Brain microvascular endothelial cell (primary cell): ENCODE results near the gene GFOD2.

Experiments used
- DNase-seq: peaks from one replicate; pipeline ENCODE4 v3.0.0-alpha.2; 2020
- H3K27ac ChIP-seq: fragments of 250-450 bp; sonication (Bioruptor Pico); 2 replicates; pipeline ENCODE4 v1.5.1; 2020; ENCODE audit warnings: mild to moderate bottlenecking, moderate library complexity
- H3K27me3 ChIP-seq: fragments of 250-450 bp; sonication (Bioruptor Pico); replicated peaks from 2 replicates; pipeline ENCODE4 v1.5.1; 2020; ENCODE audit warnings: mild to moderate bottlenecking
- H3K36me3 ChIP-seq: fragments of 250-450 bp; sonication (Bioruptor Pico); replicated peaks from 2 replicates; pipeline ENCODE4 v1.5.1; 2020; ENCODE audit warnings: mild to moderate bottlenecking
- H3K4me3 ChIP-seq: 2 replicates; pipeline ENCODE4 v1.5.1; 2011; ENCODE audit warnings: low read depth, mild to moderate bottlenecking, control low read depth, low read length, moderate library complexity
- in situ Hi-C: cut with HindIII; loops from 2 replicates; pipeline ENCODE4 v1.10.0; 2017; ENCODE audit warnings: low sequenced_read_pairs, low pct_ligation_motif_present
- TF ChIP-seq, protein P1 (sequence below): IDR thresholded peaks from 2 replicates; pipeline ENCODE4 v1.5.1; 2011; ENCODE audit warnings: low read depth, mild to moderate bottlenecking, moderate library complexity, low read length, control low read depth, inconsistent platforms; ENCODE audit errors: missing control alignments

Gene GFOD2

DNA sequence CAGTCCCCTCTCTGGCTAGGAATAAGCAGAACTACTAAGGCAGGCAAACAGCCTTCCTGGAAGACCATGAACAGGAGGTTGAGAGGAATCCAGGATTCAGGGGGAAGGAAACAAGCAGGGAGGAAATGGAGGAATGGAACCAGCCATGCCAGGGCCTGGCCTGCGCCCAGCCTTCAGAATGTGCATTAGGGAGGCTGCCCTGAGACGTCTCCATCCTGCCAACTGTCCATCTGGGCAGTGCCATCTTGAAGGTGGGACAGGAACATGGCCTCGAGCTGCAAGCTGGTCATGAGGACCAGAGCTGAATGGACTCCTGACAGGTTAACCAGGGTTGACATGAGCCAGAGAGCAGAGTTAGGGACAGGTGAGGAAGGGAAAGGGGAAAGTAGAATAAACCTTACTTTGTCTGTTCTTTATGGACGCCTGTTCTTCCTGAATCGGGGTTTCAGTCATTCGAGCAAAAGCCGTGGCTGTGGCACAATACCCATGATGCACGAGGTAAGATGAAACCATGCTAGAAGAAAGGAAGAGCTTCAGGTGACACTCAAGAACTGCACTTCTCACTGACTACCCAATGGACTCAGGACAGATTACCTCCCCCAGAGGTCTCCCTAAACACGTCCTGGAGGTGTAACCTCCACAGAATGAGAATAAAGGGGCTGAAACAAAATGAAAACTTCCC, 12.1 kb upstream of the GFOD2 start:
- in situ Hi-C loops = no loop called here
- H3K27ac ChIP-seq = no peak overlapping the region
- DNase-seq = no peak
- no peak overlapping the region for H3K4me3 ChIP-seq
- H3K36me3 ChIP-seq = peaks cover 32% of the 10 kb centered on the region
- TF ChIP-seq, protein P1, sequence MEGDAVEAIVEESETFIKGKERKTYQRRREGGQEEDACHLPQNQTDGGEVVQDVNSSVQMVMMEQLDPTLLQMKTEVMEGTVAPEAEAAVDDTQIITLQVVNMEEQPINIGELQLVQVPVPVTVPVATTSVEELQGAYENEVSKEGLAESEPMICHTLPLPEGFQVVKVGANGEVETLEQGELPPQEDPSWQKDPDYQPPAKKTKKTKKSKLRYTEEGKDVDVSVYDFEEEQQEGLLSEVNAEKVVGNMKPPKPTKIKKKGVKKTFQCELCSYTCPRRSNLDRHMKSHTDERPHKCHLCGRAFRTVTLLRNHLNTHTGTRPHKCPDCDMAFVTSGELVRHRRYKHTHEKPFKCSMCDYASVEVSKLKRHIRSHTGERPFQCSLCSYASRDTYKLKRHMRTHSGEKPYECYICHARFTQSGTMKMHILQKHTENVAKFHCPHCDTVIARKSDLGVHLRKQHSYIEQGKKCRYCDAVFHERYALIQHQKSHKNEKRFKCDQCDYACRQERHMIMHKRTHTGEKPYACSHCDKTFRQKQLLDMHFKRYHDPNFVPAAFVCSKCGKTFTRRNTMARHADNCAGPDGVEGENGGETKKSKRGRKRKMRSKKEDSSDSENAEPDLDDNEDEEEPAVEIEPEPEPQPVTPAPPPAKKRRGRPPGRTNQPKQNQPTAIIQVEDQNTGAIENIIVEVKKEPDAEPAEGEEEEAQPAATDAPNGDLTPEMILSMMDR = no peak
- H3K27me3 ChIP-seq = no peaks in the 10 kb centered on the region

DNA sequence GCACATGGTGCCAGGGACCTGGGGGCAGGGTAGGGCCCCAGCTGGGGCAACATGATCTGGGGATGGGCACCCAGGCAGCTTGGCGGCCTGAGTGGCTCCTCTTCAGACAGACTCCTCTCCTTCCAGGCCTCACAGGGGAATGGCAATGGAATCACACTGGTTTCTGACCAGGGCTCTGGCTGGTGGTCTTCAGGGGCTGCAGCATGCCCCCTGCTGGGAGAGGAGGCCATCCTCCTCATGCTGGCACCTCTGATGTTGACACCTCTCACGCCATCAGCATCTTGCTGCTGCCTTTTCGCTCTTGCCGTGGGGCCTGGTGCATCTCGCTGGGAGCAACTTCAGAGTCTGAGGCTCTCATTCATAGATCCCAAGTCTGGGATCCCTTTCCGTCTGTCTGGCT, 11.2 kb upstream of the GFOD2 start:
- in situ Hi-C loops = no loop called here
- Histone ChIP-seq H3K36me3 (peaks cover 33% of the 10 kb centered on the region), H3K27ac (no peak overlapping the region), H3K27me3 (no peaks in the 10 kb centered on the region), H3K4me3 (no peak overlapping the region)
- DNase-seq = no peak
- TF ChIP-seq, protein P1 = peak; percentile 7

DNA sequence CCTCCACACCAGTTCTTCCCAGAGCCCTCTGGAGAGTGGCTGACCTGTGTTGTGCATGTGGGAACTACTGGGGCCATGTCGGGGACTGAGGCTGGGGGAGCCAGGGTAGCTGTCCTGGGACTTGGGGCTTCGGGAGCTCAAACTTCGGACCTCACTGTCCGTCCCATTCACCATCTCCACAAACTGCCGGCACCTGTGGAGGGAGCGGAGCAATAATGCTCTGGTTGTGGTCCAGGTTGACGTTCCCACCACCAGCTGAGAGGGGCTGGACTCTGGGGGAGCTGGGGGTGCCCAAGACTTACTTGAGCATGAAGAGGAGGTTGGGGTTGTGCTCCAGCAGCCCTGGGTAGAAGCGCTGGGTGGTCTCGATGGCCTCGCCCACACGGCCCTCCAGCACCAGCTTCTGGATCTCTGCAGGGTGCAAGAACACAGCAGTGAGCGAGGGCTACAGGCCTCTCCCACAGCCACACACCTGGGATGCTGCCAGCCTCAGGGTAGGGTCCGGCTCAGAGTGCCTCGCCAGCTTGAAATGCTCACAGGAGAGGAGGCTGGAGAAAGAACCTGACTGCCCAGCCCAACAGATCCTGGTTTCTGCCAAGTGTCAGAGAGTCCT, 10.6 kb upstream of the GFOD2 start:
- Histone ChIP-seq H3K36me3 (peaks cover 38% of the 10 kb centered on the region), H3K4me3 (no peak overlapping the region), H3K27ac (no peak overlapping the region), H3K27me3 (no peaks in the 10 kb centered on the region)
- in situ Hi-C loops = no loop called here
- DNase-seq = no peak
- TF ChIP-seq, protein P1 = no peak

DNA sequence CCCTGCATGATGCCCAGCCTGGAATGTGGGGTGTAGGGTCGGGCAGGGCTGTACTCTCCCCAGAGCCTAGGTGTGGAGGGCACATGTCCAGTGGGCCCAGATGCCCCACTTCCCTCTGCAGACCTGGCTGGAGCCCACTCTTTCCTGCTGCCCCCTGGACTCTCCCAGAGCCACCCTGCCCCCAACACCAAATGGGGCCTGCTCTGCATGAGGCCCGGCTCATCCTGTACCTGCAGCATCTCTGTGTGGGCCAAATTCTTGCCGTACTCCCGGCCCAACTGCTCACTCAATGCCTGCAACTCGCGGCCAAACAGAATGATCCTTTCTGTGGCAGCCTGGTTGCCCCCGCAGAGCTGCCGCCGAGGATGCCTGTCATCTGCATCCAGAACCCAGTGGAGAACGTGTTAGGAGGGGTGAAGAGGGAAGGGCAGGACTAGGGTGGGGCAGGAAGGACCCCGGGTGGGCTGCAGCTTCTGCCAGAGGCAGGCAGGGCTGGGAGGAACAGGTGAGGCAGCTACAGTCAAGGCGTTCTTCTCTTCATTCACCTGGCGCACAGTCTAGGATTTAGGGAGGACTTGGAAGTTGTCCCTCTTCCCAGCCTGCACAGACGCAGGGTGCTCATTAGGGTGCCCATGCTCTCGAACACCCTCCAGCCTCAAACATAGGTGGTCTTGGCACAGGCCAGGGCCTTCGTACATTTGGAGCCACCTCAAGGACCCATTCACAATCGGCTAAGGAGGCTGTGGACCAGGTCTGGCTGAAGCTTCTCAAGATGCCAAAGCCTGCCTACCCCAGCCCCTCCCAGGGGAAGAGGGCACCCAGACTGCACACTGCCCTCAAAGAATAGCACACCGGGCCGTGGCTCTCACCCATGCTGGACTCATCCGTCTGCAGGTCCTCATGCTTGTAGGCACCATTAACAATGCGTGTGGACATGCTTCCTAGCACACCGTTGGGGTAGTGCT, 8.7 kb upstream of the GFOD2 start:
- DNase-seq = no peak
- in situ Hi-C loops = no loop called here
- Histone ChIP-seq H3K27me3 (no peaks in the 10 kb centered on the region), H3K4me3 (no peak overlapping the region), H3K27ac (no peak overlapping the region), H3K36me3 (peaks cover 38% of the 10 kb centered on the region)
- TF ChIP-seq, protein P1 = no peak

DNA sequence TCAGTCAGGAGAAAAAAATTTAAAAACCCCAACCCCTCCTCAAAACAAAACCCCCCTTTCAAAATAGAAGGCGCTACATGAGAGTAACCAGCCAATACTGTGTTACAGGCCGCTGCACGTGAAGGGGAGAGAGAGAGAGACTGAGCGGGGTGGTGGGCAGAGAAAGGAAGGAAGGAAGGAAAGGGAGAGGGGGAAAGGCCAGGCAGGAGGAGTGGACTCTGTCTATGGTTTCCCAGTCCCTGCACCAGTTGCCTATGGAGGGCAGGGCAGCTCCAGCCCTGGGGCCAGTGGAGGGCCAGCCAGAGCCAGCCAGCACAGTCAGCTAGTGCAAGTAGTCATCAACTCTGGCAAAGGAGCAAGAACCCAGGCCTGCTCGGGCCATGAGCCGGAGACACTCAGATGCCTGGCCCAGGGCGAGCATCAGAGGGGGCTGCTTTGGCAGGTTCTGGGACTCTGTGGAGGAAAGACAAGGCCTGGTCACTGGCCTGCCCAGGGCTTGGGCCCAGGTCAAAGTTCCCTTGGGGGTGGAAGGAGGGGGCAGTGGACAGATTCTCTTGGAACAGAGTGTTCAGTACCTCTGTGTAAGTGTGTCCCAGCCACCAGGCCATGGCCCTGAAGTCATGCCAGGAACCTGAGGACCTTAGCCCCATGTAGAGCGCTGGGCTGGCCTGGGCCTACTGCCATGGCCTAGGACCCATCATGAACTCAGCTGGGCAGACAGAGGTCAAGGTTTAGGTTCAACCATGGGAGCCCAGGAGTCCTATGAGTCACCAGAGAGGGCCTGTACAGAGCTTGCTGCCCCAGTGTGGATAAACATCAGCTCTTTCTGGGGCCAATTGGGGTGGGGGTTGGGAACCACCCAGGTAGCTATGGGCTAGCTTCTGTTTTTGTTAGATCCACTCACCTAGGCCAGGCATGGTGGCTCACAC, 7.3 kb upstream of the GFOD2 start:
- no peak for DNase-seq
- TF ChIP-seq, protein P1 = no peak
- H3K27me3 ChIP-seq = no peaks in the 10 kb centered on the region
- no peak overlapping the region for H3K4me3 ChIP-seq
- in situ Hi-C loops = no loop called here
- no peak overlapping the region for H3K27ac ChIP-seq
- peaks cover 36% of the 10 kb centered on the region for H3K36me3 ChIP-seq
